ENCODE data around the gene IRF9. TPM values are rescaled to one million over a fixed set of nuclear protein-coding genes. Genes with fewer than 3 reads are reported as not detected.
A peak's percentile ranks its signal among the peaks of the same experiment; 100 is the strongest.

IRF9 gene
- total and polyA plus RNA-seq, 11 donors: 23.4 to 169 (median 29.8) TPM

GRCh38 chr14:24130380-24130716 lies 30.7 kb upstream of the IRF9 start, which contains the start of gene FITM1:
Gene FITM1, plus strand, starts transcription at chr14:24130659. Its CDS starts 905 bp downstream, at chr14:24131564.
- 83 to 93% (median 88%) methylated on average over 5 of the region's 5 CpGs for WGBS, 4 donors
- Histone ChIP-seq H3K4me1 (peaks cover 0 to 37% (median 21%) of the 10 kb centered on the region in 12 donors), H3K36me3 (peaks cover 0 to 4% (median 0%) of the 10 kb centered on the region in 9 donors), H3K27ac (peak within 1 kb of the TSS; percentile 79 to 99 (median 93)), H3K4me3 (peak within 1 kb of the TSS in 10 of 12 donors; percentile 1 to 58 (median 44)), H3K9me3 (no peaks in the 10 kb centered on the region), H3K27me3 (no peaks in the 10 kb centered on the region)
- TF ChIP-seq POLR2A (IDR thresholded peaks at IDR 0.05): no peak
- TF ChIP-seq, protein P1, sequence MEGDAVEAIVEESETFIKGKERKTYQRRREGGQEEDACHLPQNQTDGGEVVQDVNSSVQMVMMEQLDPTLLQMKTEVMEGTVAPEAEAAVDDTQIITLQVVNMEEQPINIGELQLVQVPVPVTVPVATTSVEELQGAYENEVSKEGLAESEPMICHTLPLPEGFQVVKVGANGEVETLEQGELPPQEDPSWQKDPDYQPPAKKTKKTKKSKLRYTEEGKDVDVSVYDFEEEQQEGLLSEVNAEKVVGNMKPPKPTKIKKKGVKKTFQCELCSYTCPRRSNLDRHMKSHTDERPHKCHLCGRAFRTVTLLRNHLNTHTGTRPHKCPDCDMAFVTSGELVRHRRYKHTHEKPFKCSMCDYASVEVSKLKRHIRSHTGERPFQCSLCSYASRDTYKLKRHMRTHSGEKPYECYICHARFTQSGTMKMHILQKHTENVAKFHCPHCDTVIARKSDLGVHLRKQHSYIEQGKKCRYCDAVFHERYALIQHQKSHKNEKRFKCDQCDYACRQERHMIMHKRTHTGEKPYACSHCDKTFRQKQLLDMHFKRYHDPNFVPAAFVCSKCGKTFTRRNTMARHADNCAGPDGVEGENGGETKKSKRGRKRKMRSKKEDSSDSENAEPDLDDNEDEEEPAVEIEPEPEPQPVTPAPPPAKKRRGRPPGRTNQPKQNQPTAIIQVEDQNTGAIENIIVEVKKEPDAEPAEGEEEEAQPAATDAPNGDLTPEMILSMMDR (IDR thresholded peaks at IDR 0.05): no peak
- intact Hi-C loops (cut with DNase I): loop anchor here in 1 of 10 donors (2.0 kb wide), 1 partner anchor 16 kb away; the partner anchor contains the start of genes DCAF11 and NRL
- ATAC-seq: no peak
- no peak for DNase-seq

- Histone ChIP-seq H3K9me3 (no peaks in the 10 kb centered on the region), H3K4me3 (peak overlapping the region in 10 of 12 donors; percentile 1 to 58 (median 44)), H3K27me3 (no peaks in the 10 kb centered on the region), H3K27ac (peak overlapping the region; percentile 79 to 99 (median 93)), H3K36me3 (peaks cover 0 to 4% (median 0%) of the 10 kb centered on the region in 9 donors), H3K4me1 (peaks cover 0 to 41% (median 23%) of the 10 kb centered on the region in 12 donors)
- TF ChIP-seq POLR2A (IDR thresholded peaks at IDR 0.05): no peak
- TF ChIP-seq, protein P1 (IDR thresholded peaks at IDR 0.05): no peak
- ATAC-seq (peak; percentile 77 to 87 (median 83)), DNase-seq (peak; percentile 81 to 91 (median 81))
- 18 to 30% (median 23%) methylated on average over 4 to 7 of the region's 7 CpGs for WGBS, 4 donors
- intact Hi-C loops (cut with DNase I): loop anchor here in 3 of 10 donors (1.0 to 2.0 kb wide), 2 partner anchors 16 to 17 kb away; partner anchors contain the start of genes DCAF11 (in 3 of the 3) and NRL (in 3 of the 3)
Observed at GRCh38 chr14:24130717-24131548, 30.1 kb upstream of the IRF9 start.

DNA sequence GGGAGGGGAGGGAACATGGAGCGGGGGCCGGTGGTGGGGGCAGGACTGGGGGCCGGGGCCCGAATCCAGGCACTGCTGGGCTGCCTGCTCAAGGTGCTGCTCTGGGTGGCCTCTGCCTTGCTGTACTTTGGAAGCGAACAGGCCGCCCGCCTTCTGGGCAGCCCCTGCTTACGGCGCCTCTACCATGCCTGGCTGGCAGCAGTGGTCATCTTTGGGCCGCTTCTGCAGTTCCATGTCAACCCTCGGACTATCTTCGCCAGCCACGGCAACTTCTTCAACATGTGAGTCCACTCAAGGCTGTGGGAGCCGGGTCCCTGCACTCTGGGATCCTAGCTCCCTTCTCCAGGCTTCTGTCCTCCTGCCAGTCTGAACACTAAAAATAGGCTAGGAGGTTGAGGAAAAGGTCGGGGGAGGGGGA lies 29.5 kb upstream of the IRF9 start:
- intact Hi-C loops (cut with DNase I): loop anchor here in 3 of 10 donors (1.0 to 2.0 kb wide), 2 partner anchors 17 kb away; partner anchors contain the start of genes DCAF11 (in 3 of the 3) and NRL (in 3 of the 3)
- H3K27ac ChIP-seq: peak overlapping the region; percentile 79 to 99 (median 93)
- H3K27me3 ChIP-seq: no peaks in the 10 kb centered on the region
- TF ChIP-seq POLR2A (IDR thresholded peaks at IDR 0.05): no peak
- TF ChIP-seq, protein P1 (IDR thresholded peaks at IDR 0.05): no peak
- H3K36me3 ChIP-seq: peaks cover 0 to 4% (median 0%) of the 10 kb centered on the region in 9 donors
- WGBS, 4 donors: 17 to 39% (median 35%) methylated on average over 7 to 15 of the region's 15 CpGs
- H3K4me3 ChIP-seq: peak overlapping the region in 11 of 12 donors; percentile 1 to 58 (median 42)
- peaks cover 0 to 45% (median 25%) of the 10 kb centered on the region in 12 donors for H3K4me1 ChIP-seq
- DNase-seq (peak in 4 of 5 donors; percentile 35 to 68 (median 52)), ATAC-seq (peak; percentile 28 to 45 (median 35))
- H3K9me3 ChIP-seq: no peaks in the 10 kb centered on the region
